Thyroid gland (tissue), 4 donors: ENCODE data around the gene KCNF1. TPM values are rescaled to one million over a fixed set of nuclear protein-coding genes. Genes with fewer than 3 reads are reported as not detected.

Experiments
- DNase-seq, 2 donors: peaks; one replicate each; pipeline ENCODE4 v3.0.0-alpha.2; 2019
- H3K27ac ChIP-seq, 3 donors: fragments of 200-600 bp; sonication (generic); 1 replicate in 2 of 3; 2 replicates in 1 of 3; pipeline ENCODE4 v1.5.1; 2016 to 2019; ENCODE audit warnings: mild to moderate bottlenecking in 1 of 3, moderate library complexity in 1 of 3
- H3K27me3 ChIP-seq: fragments of 200-600 bp; sonication (generic); one replicate; pipeline ENCODE4 v1.5.1; 2019
- H3K36me3 ChIP-seq, 2 donors: fragments of 200-600 bp; sonication (generic); one replicate each; pipeline ENCODE4 v1.5.1; 2016 to 2019
- H3K4me1 ChIP-seq, 2 donors: fragments of 200-600 bp; sonication (generic); one replicate each; pipeline ENCODE4 v1.5.1; 2017 to 2019
- H3K4me3 ChIP-seq, 3 donors: fragments of 200-600 bp; sonication (generic); replicated peaks in 1 of 3; 1 replicate in 2 of 3; 2 replicates in 1 of 3; pipeline ENCODE4 v1.5.1; 2016; ENCODE audit warnings: mild to moderate bottlenecking in 1 of 3
- H3K9me3 ChIP-seq: fragments of 200-600 bp; sonication (generic); one replicate; pipeline ENCODE4 v1.5.1; 2017
- POLR2A ChIP-seq, 2 donors: fragments of 450-650 bp; IDR thresholded peaks; one replicate each; pipeline ENCODE4 v1.6.1; 2017; ENCODE audit warnings: antibody characterized with exemption in 2 of 2, mild to moderate bottlenecking in 2 of 2, moderate library complexity in 1 of 2
- WGBS, 2 donors: methylation state at CpG; one replicate each; pipeline ENCODE4 v1.1.5; 2017; 5-methylcytosine and 5-hydroxymethylcytosine counted together
- intact Hi-C: fragments of 100-400 bp; cut with DNase I; formaldehyde crosslinking; loops from one replicate; pipeline ENCODE4 v1.15.1; 2023
- total RNA-seq, 4 donors: library from RNA; depleted of rRNA; stranded (reverse); fragments of >200 nt; gene quantifications; one replicate each; pipeline ENCODE4 v1.2.3, GENCODE V29; 2016
- TF ChIP-seq, protein P1 (sequence below), 6 experiments: fragments of 200-600 bp in 3 of 6; fragments of 450-650 bp in 3 of 6; sonication (generic) in 3 of 6; IDR thresholded peaks; one replicate each; pipeline ENCODE4 v1.5.1; 2016 to 2019; ENCODE audit warnings: antibody characterized with exemption in 6 of 6, mild to moderate bottlenecking in 2 of 6, inconsistent platforms in 1 of 6, moderate library complexity in 1 of 6

The KCNF1 gene
- total RNA-seq, 4 donors from 2014 or later = not detected

DNA sequence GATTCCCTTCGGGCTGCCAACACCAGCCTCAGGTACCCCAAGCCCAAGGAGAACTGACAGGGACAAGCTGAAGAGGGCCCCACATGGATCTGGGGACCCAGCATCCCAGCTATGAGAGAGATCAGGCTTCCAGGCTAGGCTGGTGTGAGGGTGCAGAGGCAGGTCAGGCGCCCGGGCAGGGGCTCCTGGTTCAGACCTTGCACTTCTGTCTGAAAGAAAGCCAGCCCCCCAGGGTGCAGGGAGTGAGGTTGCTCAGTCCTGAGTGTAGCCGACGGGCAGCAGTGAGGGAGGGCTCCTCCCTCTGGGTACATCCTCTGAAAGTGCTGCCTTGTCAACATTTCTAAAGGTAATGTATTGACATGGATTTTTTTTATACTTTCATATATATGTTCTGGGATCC lies 33.1 kb downstream of the KCNF1 start:
- intact Hi-C loops = no loop called here
- H3K36me3 ChIP-seq = no peaks in the 10 kb centered on the region
- no peaks in the 10 kb centered on the region for H3K4me1 ChIP-seq
- H3K9me3 ChIP-seq = no peaks in the 10 kb centered on the region
- no peak overlapping the region for H3K27ac ChIP-seq
- TF ChIP-seq, protein P1, sequence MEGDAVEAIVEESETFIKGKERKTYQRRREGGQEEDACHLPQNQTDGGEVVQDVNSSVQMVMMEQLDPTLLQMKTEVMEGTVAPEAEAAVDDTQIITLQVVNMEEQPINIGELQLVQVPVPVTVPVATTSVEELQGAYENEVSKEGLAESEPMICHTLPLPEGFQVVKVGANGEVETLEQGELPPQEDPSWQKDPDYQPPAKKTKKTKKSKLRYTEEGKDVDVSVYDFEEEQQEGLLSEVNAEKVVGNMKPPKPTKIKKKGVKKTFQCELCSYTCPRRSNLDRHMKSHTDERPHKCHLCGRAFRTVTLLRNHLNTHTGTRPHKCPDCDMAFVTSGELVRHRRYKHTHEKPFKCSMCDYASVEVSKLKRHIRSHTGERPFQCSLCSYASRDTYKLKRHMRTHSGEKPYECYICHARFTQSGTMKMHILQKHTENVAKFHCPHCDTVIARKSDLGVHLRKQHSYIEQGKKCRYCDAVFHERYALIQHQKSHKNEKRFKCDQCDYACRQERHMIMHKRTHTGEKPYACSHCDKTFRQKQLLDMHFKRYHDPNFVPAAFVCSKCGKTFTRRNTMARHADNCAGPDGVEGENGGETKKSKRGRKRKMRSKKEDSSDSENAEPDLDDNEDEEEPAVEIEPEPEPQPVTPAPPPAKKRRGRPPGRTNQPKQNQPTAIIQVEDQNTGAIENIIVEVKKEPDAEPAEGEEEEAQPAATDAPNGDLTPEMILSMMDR (IDR thresholded peaks at IDR 0.05) = no peak
- no peak for TF ChIP-seq POLR2A (IDR thresholded peaks at IDR 0.05)
- no peak for DNase-seq
- 77 to 83% methylated on average over 5 of the region's 5 CpGs for WGBS, 2 donors
- H3K4me3 ChIP-seq = no peak overlapping the region
- no peaks in the 10 kb centered on the region for H3K27me3 ChIP-seq

DNA sequence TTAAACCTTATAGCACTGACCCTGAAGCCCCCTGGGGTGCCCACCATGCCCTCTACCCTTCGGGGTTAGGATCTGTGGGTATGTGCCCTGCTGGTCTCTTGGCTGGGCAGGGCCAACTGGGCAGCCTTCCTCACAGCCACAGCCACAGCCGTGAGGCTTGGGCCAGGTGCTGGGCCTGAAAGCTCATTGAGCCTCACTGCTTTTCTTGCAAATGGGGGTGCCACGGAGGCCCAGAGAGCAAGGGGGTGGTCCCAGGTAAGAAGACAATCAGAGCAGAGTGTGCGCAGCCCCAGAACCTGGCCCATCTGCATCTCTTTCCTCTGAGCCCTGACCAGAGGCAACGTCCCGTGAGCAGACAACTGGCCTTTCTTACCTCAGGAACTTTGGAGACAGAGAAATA lies 34.7 kb downstream of the KCNF1 start:
- H3K27me3 ChIP-seq = no peaks in the 10 kb centered on the region
- no peaks in the 10 kb centered on the region for H3K36me3 ChIP-seq
- H3K4me3 ChIP-seq = no peak overlapping the region
- intact Hi-C loops = no loop called here
- H3K4me1 ChIP-seq = no peaks in the 10 kb centered on the region
- no peaks in the 10 kb centered on the region for H3K9me3 ChIP-seq
- TF ChIP-seq, protein P1 (IDR thresholded peaks at IDR 0.05) = no peak
- TF ChIP-seq POLR2A (IDR thresholded peaks at IDR 0.05) = no peak
- WGBS, 2 donors = 92 to 96% methylated on average over 4 to 6 of the region's 6 CpGs
- no peak for DNase-seq
- no peak overlapping the region for H3K27ac ChIP-seq

DNA sequence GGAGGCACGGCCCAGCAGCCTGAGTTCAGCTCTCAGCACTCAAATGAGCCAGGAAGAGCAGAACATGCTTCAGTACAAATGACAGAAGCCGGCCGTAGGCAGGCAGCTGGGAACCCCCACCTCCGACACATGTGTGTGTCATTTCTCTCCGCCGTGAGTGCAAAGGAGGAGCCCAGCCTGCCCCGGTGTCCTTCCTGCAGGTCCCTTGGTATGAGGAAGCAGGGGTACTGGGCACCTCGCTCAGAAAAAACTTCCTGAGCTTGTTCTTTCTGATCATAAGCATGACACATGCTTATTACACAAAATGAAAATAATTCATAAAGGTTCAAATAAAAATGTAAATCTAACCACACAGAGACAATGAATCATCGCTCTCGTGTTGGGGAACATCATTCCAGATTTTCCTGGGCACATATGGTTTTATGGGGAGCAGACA lies 35.3 kb downstream of the KCNF1 start:
- Histone ChIP-seq H3K36me3 (no peaks in the 10 kb centered on the region), H3K27me3 (no peaks in the 10 kb centered on the region), H3K4me3 (no peak overlapping the region), H3K27ac (no peak overlapping the region), H3K9me3 (no peaks in the 10 kb centered on the region), H3K4me1 (no peaks in the 10 kb centered on the region)
- intact Hi-C loops = no loop called here
- TF ChIP-seq, protein P1 (IDR thresholded peaks at IDR 0.05) = no peak
- no peak for TF ChIP-seq POLR2A (IDR thresholded peaks at IDR 0.05)
- DNase-seq = no peak
- 56 to 66% methylated on average over 10 of the region's 10 CpGs for WGBS, 2 donors

DNA sequence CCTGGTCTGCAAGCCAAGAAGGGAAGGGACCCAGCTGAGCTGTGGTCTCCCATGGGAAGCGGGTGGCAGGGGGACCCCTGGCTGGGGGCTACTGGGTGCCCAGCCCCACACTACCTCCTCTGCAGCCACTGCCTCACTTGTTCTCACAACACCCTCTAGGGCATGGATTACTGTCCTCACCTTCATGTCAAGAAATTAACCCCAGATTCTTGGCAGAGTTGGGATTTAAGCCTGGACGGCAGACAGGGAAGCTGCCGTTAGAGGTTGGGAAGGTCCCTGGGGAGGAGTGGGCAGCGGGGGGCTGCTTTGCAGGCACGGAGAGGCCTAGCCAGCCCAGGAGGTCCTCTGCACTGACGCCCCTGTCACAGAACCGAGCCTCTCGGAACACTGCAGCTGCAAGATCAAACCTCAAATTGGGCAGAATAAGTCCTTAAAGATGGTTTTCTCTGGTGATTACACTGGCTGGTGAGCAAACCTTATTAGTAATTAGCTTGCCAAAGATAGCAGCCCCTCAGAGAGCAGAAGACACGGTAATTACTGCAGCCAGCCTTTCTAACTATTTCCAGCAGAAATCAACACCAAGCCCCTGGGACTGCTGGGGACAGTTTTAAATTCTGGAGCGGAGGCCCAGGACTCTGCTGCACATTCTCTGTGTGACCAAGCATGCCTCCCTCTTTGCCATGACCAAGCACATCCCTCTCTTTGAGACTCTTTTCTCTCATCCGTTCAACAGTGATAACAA lies 35.9 kb downstream of the KCNF1 start:
- Histone ChIP-seq H3K27me3 (no peaks in the 10 kb centered on the region), H3K9me3 (no peaks in the 10 kb centered on the region), H3K27ac (no peak overlapping the region), H3K4me1 (no peaks in the 10 kb centered on the region), H3K36me3 (no peaks in the 10 kb centered on the region), H3K4me3 (no peak overlapping the region)
- DNase-seq = no peak
- intact Hi-C loops = no loop called here
- 83 to 84% methylated on average over 10 of the region's 11 CpGs for WGBS, 2 donors
- TF ChIP-seq, protein P1 (IDR thresholded peaks at IDR 0.05) = no peak
- no peak for TF ChIP-seq POLR2A (IDR thresholded peaks at IDR 0.05)

DNA sequence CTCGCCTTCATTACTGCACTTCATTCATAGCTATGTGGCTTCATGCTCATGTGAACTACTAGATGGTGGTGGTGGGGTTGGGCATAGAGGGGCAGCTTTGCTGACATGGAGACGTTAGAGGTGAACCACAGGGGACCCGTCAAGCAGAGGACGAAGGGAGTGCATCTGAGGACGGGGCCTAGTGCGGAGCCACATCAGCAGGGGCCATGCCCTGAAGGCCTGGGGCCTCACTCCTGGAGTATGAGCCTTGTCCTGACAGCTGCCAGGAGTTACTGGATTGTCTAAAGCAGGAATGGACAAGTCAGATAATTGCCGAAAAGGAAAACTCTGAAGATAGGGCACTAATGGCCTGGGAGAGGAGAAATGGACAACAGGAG lies 36.4 kb downstream of the KCNF1 start:
- 84 to 87% methylated on average over 7 of the region's 7 CpGs for WGBS, 2 donors
- no peak for DNase-seq

More for the DNA sequence above, 36.4 kb downstream of the KCNF1 start:
- TF ChIP-seq, protein P1 (IDR thresholded peaks at IDR 0.05) = no peak
- no peak for TF ChIP-seq POLR2A (IDR thresholded peaks at IDR 0.05)
- Histone ChIP-seq H3K27me3 (no peaks in the 10 kb centered on the region), H3K4me3 (no peak overlapping the region), H3K9me3 (no peaks in the 10 kb centered on the region), H3K27ac (no peak overlapping the region), H3K36me3 (no peaks in the 10 kb centered on the region), H3K4me1 (no peaks in the 10 kb centered on the region)
- intact Hi-C loops = no loop called here
